Activated CD4-positive, alpha-beta T cell treated with anti-CD3 and anti-CD28 coated beads for 24 hours (primary cell): ENCODE results near the gene ZACN.
"Not testable (repeated sequence)": the region's sequence is repeated elsewhere in the genome, so short reads cannot be mapped to it uniquely, and the experiment has no call there.

Source experiments
- DNase-seq, 2 donors: peaks; one replicate each; pipeline ENCODE4 v3.0.0-alpha.2; 2020; ENCODE audit warnings: low read depth in 2 of 2

ZACN gene

GRCh38 chr17:76053246-76054111 is 25.5 kb upstream of the ZACN start:
- no peak for DNase-seq

- no peak for DNase-seq
Measured at GRCh38 chr17:76054112-76054476, 24.9 kb upstream of the ZACN start.

GRCh38 chr17:76056882-76057281 is 22.1 kb upstream of the ZACN start:
- no peak for DNase-seq

GRCh38 chr17:76058264-76058663 is 20.7 kb upstream of the ZACN start:
- DNase-seq: not testable (repeated sequence)

- peak in 1 of 2 donors; percentile 43 for DNase-seq
Measured at GRCh38 chr17:76063875-76064546, 15.0 kb upstream of the ZACN start.

GRCh38 chr17:76065775-76066174 is 13.2 kb upstream of the ZACN start:
- DNase-seq: no peak

- no peak for DNase-seq
Measured at GRCh38 chr17:76071531-76072147, 7.3 kb upstream of the ZACN start.

- peak; percentile 69 to 74 for DNase-seq
Measured at GRCh38 chr17:76072148-76072858, 6.7 kb upstream of the ZACN start, which contains the start of gene SRP68. Gene SRP68 (minus strand): TSS chr17:76072517. CDS start chr17:76072491, 26 bp downstream.

- DNase-seq: no peak
Measured at GRCh38 chr17:76074390-76075363, 4.3 kb upstream of the ZACN start, which contains the start of gene GALR2. Gene GALR2 (plus strand): TSS chr17:76074781. CDS start chr17:76074884, 103 bp downstream.

- no peak for DNase-seq
Measured at GRCh38 chr17:76075364-76076145, 3.4 kb upstream of the ZACN start.

GRCh38 chr17:76076146-76076764 is 2.7 kb upstream of the ZACN start:
- no peak for DNase-seq

GRCh38 chr17:76076765-76077583 is 2.0 kb upstream of the ZACN start:
- DNase-seq: peak in 1 of 2 donors; percentile 17

GRCh38 chr17:76077584-76078110 is 1.3 kb upstream of the ZACN start:
- no peak for DNase-seq

GRCh38 chr17:76078370-76078769 is 612 bp upstream of the ZACN start:
- DNase-seq: not testable (repeated sequence)

- DNase-seq: no peak
Measured at GRCh38 chr17:76079535-76079955, 563 bp downstream of the ZACN start.

- no peak for DNase-seq
Measured at GRCh38 chr17:76079956-76080767, 1.2 kb downstream of the ZACN start.

- DNase-seq: no peak
Measured at GRCh38 chr17:76080768-76081287, 1.8 kb downstream of the ZACN start.
